Measurements from ENCODE around the gene SLC9A9.

- TF ChIP-seq EZH2 (optimal IDR thresholded peaks at IDR 0.05; ENCODE audit: low read depth, low read length) (no peak), CTCF (IDR thresholded peaks at IDR 0.05; ENCODE audit: low read length) (no peak), EZH2phosphoT487 (IDR thresholded peaks at IDR 0.05; ENCODE audit: low read length) (no peak)
These were observed 344.9 kb downstream of the SLC9A9 start for GRCh38 chr3:143503325-143503885.
